ENCODE measurements around the gene CLDN19. TPM values are rescaled to one million over a fixed set of nuclear protein-coding genes. Genes with fewer than 3 reads are reported as not detected.

CLDN19 gene
- total RNA-seq, 1 experiment from 2014 or later = 12.5 TPM

- H2BK120ac ChIP-seq (ENCODE audit: low read depth, low read length, poor library complexity, severe bottlenecking) = no peak overlapping the region
- H3K27me3 ChIP-seq (ENCODE audit: insufficient read depth, low read length) = no peaks in the 10 kb centered on the region
- H2AFZ ChIP-seq (ENCODE audit: low read length) = no peak overlapping the region
- no peak overlapping the region for H3K23ac ChIP-seq (ENCODE audit: insufficient read length, low read depth, low read length)
- H3K27ac Mint-ChIP-seq = no peak overlapping the region
- no peak for TF ChIP-seq CTCF (conservative IDR thresholded peaks at IDR 0.05)
- no peaks in the 10 kb centered on the region for H3K79me1 ChIP-seq (ENCODE audit: insufficient read depth, low read depth, low read length, poor library complexity, severe bottlenecking)
- WGBS (ENCODE audit: extremely low coverage, insufficient read length, low lambda C conversion rate) = no CpG with 5 or more reads among the region's 5 CpGs
- H2AK5ac ChIP-seq (ENCODE audit: insufficient read length, low read length) = no peak overlapping the region
- H4K91ac ChIP-seq (ENCODE audit: insufficient read length, low read depth, low read length) = no peak overlapping the region
- H4K8ac ChIP-seq (replicated peaks; ENCODE audit: insufficient read length, low read depth, low read length) = no peak overlapping the region
- H3K9ac ChIP-seq (ENCODE audit: extremely low read depth, insufficient read length, low read length) = no peak overlapping the region
- no peak overlapping the region for H3K14ac ChIP-seq (ENCODE audit: insufficient read depth, low read length)
- no peaks in the 10 kb centered on the region; the same call in 1 of the 2 replicates for H3K27me3 Mint-ChIP-seq (ENCODE audit: low read depth)
- no peaks in the 10 kb centered on the region for H3K23me2 ChIP-seq (ENCODE audit: insufficient read length, low read depth, low read length, poor library complexity, severe bottlenecking)
- no peak overlapping the region for H3K18ac ChIP-seq (ENCODE audit: insufficient read length, low read depth, low read length)
- H3K27ac ChIP-seq (ENCODE audit: insufficient read length, low read depth, low read length) = no peak overlapping the region
- H3K36me3 Mint-ChIP-seq (ENCODE audit: insufficient read depth in 1 of 3, low read depth in 3 of 3) = peaks cover 0 to 3% (median 0%) of the 10 kb centered on the region in 3 experiments; a peak in 2 of 7 replicates
- H3K56ac ChIP-seq (ENCODE audit: insufficient read length, low read depth, low read length) = no peak overlapping the region
- H3K9me3 Mint-ChIP-seq = no peaks in the 10 kb centered on the region
- H2BK12ac ChIP-seq (ENCODE audit: insufficient read length, low read depth, low read length) = no peak overlapping the region
- no peak overlapping the region for H2BK20ac ChIP-seq (ENCODE audit: low read depth, low read length, poor library complexity, severe bottlenecking)
- DNase-seq = no peak
- no peak overlapping the region for H3K4me2 ChIP-seq (ENCODE audit: insufficient read depth, insufficient read length, low read length)
- H3K9me3 ChIP-seq (ENCODE audit: control insufficient read depth, low read depth, low read length) = no peaks in the 10 kb centered on the region
- H3K4me1 Mint-ChIP-seq = peaks cover 34 to 45% of the 10 kb centered on the region in 2 experiments
- no peak overlapping the region for H4K5ac ChIP-seq (ENCODE audit: insufficient read length, low read depth, low read length)
- no peak overlapping the region for H2BK5ac ChIP-seq (ENCODE audit: insufficient read length, low read length)
- no peak overlapping the region for H3K4me3 Mint-ChIP-seq
- H3K4ac ChIP-seq (ENCODE audit: low read depth, low read length) = no peak overlapping the region
- no peaks in the 10 kb centered on the region for H4K20me1 ChIP-seq (ENCODE audit: control insufficient read depth, insufficient read depth, insufficient read length)
- H3K79me2 ChIP-seq (ENCODE audit: insufficient read depth, low read length) = no peaks in the 10 kb centered on the region
- no peaks in the 10 kb centered on the region; the same call in 1 of the 2 replicates for H3K4me1 ChIP-seq (ENCODE audit: insufficient read depth, low read length)
- no peak overlapping the region for H3T11ph ChIP-seq (ENCODE audit: low read length)
- H2BK15ac ChIP-seq (ENCODE audit: low read depth, low read length) = no peak overlapping the region
Measured at GRCh38 chr1:42737257-42737656, 2.8 kb downstream of the CLDN19 start.

All from H9 (cell line).